NCI-H2227 treated with DMSO at 0.1 percent for 48 hours (cell line): ENCODE results near the gene FGF12.

Source experiments
- DNase-seq: peaks from one replicate; lab custom pipeline; 2025; lab: John Stamatoyannopoulos, UW

FGF12 gene

DNA sequence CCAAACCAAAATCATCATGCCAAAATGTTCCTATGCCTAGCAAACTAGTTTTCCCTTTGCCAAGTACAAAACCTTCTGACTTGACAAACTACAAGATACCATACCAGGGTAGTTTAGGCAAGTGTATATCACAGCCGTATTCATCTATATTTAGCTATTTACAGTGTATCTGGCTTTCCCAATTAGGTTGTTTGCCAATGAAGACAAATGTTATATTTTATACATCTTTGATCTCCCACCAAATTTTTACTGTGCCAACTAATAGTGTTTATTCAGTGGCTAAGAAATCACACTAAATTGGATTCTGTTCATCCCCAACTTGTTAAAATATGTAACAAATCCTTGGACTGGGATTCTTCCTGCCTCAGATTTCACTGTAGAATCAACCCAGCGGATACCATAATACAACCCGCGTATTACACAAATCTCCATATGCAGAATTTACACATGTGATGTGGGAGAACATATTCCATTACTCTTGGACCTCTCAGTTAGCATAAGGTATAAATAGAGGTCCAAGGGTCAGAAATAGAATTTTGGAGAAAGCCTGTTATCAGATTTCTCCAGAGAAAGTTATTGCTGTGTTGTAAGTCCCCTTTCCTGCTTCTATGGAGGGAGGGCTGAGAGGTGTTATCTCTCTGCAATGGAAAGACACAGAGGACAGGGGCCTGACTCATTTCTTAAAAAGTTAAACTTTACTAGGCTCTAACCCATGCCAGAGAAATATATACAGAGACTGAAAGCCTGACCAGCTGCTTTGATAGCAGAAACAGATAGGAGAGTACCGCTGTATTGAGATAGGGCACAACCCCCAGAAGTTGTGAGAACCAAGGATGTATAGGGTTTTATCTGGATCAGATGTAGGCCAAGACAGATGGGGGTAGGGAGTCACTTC is 467.0 kb downstream of the FGF12 start:
- no peak for DNase-seq

DNA sequence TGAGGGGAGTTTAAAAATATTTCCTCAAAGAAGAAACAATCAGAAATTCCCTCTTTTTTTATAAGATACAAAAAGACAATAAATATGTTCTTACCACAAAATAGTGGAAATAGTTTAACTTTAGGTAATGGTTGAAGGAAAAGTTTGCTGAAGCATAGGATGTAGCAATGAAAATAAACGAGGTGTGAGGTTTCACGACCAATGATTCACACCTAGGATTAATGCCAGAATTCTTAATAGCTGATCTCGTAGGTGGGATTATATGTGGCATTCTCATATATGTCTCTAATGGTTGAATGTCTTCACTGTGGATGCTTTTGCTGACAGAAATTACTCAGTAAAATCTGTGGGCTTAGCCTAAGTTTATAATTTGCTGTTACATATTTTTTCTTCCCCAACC is 467.7 kb downstream of the FGF12 start:
- DNase-seq, result no peak

DNA sequence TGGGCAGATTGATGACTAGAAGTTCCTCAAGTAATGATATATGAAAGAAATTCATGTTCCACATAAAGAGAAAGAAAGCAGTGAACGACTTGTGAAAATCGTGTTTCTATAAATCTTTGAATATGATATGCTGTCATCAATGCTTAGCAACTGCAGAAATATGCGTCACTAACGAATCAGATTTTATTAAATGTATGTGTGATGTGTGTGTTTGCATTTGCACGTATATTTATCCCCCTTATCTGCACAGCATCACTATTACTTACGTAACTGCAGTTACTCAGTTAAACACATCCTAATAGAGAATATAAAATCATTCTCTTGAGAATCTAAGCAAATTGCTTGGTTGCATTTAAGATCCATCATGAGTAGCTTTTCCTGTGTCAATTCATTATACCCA is 468.6 kb downstream of the FGF12 start:
- DNase-seq, result no peak

DNA sequence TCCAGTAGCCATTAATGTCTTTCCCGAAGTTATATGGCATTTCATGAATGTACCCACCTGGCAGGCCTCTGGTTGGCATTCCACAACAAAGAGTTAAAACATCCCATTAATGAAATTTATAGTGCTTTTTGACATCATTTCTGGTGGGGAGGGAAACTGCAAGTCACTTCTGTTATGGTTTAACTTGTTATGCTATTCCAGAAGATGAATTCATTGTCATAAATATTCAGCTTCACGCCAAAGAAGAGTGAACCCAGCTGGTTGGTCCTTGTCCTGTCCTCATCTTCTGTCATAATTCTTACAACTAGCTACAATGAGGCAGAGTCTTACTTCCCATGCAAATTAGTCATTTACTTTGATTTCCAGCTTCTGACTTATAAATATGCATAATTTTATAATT is 471.5 kb downstream of the FGF12 start:
- no peak for DNase-seq

DNA sequence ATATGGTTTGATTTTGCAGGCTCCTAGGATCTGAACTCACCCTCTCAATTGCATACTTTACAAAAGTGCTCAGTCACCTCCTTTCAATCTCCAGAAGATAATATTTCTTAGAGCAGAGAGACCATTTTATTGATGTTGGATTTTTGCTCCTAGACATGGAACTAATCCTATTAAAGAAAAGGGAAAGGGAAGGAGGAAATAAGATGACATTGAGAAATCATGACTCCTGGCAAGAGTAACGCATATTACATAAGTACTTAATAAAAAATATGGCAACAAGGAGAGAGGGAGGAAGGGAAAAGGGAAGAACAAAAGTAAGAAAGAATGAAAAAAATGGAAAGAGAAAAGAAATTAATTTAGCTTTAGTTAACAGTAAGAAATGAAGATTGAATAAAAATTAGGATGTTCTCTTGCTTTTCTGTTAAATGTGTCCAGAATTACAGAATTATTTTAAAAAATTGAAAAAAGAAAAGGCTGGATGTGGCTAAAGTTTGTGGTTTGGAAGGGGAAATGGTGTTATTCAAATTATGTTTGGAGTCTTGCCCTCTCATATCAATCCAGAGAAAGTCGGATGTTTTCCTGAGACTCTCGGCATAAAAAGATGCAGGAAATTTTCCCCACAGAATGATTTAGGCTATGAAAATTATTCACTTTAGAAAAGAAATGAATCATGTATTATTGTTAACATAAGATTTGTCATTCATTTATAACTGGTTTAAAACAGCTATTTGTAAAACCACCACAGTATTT is 474.0 kb downstream of the FGF12 start:
- no peak for DNase-seq

DNA sequence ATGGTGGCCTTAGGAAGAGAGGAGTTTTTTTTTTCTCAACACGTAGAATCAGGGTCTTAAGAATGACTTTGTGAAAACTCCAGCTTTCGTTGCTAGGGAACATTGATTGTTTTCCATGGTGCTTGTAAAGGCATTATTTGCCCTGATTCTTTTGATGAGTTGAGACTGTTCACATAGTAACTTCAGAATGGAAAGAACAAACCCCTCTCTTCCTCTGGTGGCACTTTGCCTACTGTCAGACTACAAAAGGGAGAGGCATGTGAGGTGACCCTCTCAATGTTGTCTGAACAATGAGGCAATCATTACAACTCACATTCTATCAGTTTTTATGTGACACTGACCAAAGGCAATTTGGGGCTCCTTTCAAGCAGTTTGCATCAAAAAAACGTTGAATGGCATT is 477.8 kb downstream of the FGF12 start:
- no peak for DNase-seq

DNA sequence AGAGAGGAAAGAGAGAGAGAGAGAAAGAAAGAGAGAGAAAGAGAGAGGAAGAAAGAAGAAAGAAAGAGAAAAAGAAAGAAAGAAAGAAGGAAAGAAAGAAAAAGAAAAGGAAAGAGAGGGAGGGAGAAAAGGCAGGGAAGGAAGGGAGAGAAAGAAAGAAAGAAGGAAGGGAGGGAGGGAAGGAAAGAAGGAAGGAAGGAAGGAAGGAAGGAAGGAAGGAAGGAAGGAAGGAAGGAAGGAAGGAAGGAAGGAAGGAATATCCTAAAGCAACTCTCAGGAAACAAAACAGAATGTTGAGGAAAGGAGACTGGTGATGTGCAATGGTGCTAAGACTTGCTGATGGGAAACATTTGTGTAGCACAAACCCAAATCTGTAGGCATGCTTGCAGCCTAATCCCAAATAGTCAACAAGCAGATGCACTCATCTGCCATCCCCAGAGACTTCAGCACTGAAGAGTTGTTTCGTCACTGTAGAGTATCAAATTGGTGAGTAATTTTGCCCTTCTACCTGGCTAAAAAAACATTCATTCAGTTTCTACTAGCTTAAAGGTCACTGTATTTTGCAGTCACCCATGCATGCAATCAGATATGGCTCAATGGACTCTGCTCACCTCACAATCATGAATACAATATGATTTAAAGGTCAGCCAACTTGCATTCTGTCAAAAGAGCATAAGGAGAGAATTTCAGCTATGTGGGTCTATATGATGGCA is 480.3 kb downstream of the FGF12 start:
- no peak for DNase-seq

DNA sequence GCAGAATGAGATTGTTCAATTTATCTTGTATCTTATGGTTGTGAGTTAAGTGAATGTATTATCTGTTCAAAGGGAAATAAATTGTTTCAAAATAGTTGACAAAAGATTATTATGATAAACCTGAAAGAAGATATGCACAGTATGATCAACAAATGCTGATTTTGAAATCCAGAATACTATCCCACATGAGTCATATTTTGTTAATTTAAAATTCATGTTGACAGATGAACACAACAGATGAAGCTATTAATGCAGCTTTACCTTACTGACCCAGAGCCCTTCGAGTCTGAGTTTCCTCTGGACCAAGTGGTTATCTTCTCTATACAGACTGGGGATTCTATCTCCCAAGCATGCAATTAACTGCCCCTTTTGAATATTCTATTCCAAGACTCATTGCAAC is 482.8 kb downstream of the FGF12 start:
- DNase-seq, result no peak

DNA sequence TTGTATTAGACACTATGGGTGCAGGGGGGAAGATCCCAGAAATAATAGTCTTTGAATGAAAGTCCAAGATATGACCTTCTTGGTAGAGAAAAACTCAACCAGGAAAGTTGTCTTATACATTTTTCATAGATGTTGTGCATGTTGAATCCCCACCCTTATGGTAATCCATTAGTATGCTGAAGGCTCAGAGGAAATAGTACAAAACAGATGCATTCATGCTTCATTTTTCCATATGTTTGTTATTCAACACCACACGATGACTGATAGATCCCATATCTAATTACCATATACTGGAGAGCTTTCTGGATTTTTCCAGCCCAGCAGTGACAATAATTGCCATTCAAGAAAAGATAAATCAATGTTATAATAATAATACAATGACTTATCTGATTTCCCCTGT is 487.4 kb downstream of the FGF12 start:
- no peak for DNase-seq

DNA sequence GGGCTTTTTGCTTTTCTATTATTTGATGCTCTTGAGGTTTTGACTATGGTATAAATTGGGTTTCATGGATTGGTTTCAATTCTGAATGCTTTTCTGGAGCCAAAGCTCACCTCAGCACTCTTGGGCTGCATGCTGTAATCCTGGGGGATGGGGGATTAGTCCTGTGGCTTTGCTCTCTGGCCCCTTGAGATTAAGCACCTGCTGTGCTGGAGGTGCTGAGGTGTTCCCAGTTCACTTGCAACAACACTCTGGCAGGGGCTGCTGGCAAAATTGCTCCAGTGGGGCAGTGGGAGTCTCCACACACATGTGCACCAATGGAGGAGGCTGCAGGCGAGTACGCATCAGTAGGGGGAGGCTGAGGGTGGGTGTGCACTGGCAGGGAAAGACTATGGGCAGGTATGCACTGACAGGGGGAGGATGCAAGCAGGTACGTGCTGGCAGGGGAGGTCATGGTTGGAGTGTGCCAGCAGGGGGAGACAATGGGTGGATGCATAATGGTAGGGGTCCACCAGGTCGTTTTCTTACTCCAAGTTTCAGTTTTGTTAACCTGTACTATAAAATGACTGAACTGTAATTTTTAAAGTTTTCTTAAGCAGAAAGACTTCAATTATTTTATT is 489.2 kb downstream of the FGF12 start:
- no peak for DNase-seq

DNA sequence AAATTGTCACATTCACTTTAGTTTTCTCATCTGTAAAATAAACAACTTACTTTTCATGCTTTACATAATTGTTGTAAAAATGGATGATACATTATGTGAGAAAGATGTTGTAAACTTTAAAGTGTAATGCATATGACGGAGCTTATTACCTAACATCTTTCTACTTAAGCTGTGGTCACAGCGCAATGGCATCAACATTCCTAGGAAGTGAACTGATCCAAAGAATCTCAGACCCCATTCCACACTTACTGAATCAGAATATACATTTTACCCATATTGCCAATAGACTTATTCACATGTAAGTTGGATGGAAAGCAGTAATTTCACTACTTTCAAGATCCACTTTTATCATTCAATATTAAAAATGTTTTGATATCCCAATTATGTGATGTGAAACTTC is 497.5 kb downstream of the FGF12 start:
- DNase-seq, result no peak

DNA sequence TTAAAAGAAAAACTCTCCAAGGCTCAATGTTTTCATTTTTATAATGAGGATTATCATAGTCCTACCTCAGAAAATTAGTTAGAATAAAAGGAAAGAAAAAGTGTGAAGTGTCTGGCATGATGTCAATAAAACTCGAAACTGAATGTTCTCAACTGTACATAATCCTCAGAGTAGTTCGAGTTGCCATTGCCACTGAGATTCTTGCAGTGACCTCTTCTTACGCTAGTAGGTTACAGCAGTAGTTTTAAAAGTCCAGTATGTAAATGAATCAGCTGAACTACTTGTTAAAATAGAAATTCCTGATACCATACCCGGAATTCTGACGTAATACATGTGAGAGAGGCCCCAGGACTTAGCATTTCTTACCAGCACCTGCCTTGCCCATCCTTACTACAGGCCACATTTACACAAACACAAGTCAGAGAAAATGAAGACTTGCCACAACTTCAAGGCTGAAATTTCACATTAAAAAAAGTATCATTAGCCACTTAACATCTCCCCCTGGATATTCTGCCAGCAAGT is 502.6 kb downstream of the FGF12 start:
- no peak for DNase-seq

DNA sequence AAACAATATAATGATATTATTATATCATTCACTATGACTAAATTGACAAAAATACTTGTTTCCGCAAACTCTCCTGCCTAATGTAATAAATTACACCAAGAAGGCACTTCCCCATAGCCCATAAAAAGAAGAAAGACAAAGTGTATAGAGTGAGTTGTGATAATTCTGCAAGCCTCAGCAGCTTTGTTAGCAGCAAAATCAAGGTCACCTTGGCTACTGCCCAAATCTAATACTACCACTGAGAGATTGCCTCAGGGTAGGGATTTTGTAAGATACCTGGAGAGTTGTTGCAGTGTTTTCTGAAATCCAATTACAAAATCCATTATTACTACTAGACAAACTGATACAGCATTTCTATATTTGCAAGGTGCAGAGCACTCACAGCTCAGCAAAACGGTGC is 503.5 kb downstream of the FGF12 start:
- no peak for DNase-seq

DNA sequence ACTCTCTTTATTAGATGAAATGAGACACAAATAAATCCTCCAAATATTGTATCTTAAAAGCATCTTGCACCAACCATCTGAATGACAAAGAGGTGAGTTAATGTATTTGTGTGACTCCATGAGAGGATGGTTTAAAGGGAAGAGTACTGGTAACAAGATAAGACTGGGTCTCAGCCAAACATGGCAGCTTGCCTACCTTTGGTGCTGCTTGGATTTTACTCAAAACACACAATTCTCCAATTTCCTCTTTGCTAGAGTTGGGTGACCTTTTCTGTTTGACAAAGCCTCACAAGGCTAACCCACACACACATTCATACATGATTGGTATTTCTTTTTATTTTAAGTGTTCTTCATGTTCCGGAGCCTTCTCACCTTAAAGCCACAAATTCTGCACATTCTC is 506.4 kb downstream of the FGF12 start:
- no peak for DNase-seq

DNA sequence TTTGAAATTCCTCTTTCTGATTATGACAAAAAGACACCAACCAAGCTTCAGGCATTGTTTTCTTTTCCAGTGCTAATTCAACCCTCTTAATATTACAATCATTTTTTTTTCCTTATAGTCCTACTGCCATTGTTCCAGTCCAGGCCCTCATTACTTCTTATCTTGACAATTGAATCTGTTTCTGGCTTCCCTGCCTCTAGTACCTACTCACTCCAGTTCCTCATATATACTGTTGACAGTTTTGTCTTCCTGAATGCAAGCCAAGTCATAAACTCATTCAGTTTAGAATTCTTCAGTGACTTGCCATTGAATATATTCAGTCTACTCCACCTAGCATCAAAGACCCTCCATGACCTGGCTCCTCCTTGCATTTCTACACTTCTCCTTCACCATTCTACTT is 507.4 kb downstream of the FGF12 start:
- DNase-seq, result no peak

DNA sequence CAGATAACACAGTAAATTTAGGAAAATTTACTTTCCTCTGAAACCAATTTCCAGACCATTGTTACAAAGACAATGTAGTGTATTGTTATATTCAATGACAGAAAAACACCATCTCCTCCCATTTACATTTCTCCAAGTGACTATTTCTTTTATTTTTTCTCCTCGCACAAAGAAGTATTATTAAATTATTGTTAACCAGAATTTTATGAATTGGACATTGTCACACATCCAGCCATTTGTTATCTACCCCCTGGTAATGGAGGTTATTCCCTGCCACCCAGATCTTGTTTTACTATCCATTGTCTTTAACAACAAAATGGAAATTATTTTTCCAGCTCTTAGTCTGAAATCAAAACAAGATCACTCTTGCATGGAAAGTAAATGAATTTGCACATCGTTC is 511.3 kb downstream of the FGF12 start:
- no peak for DNase-seq

DNA sequence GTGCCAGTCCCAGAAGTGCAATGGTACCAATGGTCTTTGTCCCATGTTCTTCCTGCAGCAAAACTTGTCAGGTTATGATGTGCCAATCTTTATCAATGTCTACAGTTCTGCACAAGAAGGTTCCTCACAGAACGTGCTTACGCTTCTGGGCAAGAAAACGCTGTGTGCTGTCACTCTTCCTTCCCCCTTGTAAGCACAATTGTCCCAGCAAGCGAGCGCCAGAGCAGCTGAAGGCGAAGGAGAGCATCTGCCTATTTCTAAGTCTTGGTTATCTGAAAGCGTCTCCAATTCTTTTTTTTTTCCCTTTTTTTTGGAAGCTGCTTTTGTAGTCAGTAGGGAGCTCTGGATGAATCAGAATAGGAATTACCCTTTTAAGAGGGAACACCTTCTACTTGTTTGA is 514.4 kb downstream of the FGF12 start:
- no peak for DNase-seq

DNA sequence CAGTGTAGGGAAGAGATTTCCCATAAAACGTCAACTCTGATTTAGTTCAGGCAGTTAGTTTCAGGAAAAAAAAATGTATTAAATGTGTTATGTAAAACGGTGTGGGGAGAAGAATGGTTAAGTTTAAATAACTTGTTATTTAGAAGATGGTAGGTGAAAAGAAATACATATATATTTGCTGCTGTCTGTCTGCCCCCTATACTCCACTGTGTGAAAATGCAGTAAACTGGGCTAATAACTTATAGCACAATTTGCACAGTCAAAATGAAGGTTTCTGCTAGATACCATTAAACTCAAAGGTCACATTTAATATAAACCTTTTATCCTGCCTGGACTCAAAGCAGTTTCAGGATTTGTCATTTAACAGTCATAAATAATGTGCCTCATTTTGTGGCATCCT is 515.0 kb downstream of the FGF12 start:
- no peak for DNase-seq

DNA sequence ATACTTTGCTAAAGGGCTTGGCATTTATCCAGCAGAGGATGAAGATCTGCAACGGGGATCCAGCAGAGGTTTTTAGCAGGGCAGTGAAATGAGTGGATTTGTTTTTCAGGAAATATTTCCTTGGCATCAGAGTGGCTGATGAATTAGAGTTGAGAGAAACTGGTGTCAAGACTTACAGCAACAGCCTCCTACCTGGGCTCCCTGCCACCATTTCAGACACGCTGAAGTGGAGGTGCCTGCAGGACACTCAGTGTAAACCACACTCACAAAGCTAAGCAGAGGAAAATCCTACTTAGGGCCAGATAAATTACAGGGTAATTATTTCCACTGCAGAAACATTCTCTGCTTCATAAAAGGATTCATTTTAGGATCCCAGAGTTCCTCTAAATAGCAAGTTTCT is 519.7 kb downstream of the FGF12 start:
- DNase-seq, result no peak

DNA sequence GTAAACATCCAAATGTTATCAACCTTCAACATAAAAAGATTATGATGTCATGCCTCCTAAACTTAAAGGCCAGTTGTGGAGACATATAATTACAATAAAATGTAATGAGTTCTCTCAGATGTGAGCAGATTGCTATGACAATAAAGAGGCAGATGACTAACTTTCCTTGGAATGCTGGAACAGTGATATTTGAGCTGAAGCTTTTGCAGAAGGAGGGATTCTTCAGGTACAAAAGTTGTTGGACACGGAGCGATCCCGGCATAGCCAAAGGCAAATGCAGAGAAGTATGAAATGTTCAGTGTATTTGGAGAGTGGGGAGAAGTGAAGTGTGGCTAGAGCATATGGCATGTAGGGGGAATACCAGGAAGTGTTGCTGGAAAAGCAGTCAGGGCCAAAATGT is 520.1 kb downstream of the FGF12 start:
- DNase-seq, result no peak

DNA sequence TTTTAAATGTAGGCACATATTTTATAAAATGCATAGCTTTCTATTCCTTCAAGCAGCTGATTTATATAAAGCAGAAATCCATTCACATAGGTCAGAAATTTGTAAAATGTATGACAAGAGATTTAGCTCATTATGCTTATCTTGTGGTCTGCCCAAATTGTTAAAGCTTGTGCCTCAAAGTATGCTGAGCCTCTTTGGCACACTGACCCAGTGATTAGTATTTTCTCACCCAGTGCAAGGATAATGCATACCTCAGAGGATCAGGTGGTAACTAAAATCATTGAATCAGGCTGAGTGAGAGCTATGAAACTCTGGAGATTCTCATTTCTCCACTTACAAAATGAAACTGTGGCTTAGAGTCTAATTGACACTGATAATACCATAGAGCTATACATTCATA is 533.3 kb downstream of the FGF12 start:
- no peak for DNase-seq

DNA sequence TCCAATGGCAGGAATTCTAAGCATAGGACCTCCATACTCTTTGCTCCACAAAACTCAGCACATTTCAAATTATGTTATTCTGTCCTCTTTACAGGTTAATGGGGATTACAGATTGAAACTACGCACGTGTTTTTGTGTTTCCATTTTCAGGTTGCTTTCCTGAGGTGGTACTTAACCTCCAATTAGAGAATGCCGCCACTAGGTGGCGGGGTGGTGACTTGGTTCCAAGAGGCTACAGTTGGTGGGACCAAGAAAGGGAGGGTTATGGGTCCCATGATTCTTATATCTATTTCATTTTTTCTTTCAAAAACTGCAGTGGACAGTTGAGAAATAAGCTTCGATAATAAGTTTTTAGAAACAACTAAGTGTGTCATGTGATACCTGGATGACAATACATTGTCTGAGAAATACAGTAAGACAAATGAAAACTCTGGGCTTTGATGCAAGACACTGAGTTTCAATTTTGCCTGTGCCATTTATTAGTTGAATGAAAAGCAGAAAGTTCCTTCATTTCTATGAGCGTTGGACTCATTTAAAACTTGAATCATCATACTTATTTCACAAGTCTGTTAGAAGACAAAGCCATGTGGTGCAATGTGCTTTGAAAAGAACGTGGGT is 539.0 kb downstream of the FGF12 start:
- DNase-seq, result no peak
